A549 (cell line): ENCODE results near the gene ARPP19. TPM values are rescaled to one million over a fixed set of nuclear protein-coding genes. Genes with fewer than 3 reads are reported as not detected.

Experiments
- ATAC-seq, 2 experiments: fragments of 200-7000 bp in 1 of 2; fragments of >200 bp in 1 of 2; cut with Nextera tagmentation in 1 of 2; cut with Tn5 transposase in 1 of 2; 3 replicates each; pipeline versions ENCODE4 v1.8.0 to v1.9.1; 2018 to 2020; ENCODE audit warnings: mild to moderate bottlenecking in 1 of 2, moderate library complexity in 1 of 2
- CTCF ChIA-PET: fragments of 300-600 bp; sonication (Branson Sonifier 250); formaldehyde crosslinking; extraction: SDS; loops from one replicate; lab custom pipeline; 2021; ENCODE audit warnings: antibody characterized with exemption, inconsistent platforms; lab: Yijun Ruan, JAX
- POLR2A ChIA-PET: fragments of 350-600 bp; formaldehyde crosslinking; extraction: SDS; loops from one replicate; lab custom pipeline; 2021; ENCODE audit warnings: antibody characterized with exemption, inconsistent platforms; lab: Yijun Ruan, JAX
- DNase-seq, 2 experiments: peaks; one replicate each; pipeline versions ENCODE4 v3.0.0 to v3.0.0-alpha.2; 2011 to 2016; ENCODE audit warnings: low read depth in 1 of 2, low spot score in 1 of 2
- FAIRE-seq: peaks from 2 replicates; lab custom pipeline; 2011; peaks lifted over from hg19 to GRCh38; lab: Jason Lieb, UNC
- H3K27ac ChIP-seq, 2 experiments: fragments of >200 bp; sonication (Bioruptor Twin); formaldehyde crosslinking; 3 replicates each; pipeline ENCODE4 v1.5.1; 2016 to 2017
- H3K4me1 ChIP-seq: fragments of >200 bp; sonication (Bioruptor Twin); formaldehyde crosslinking; 3 replicates; pipeline ENCODE4 v1.6.1; 2016
- H3K4me2 ChIP-seq: fragments of >200 bp; sonication (Bioruptor Twin); formaldehyde crosslinking; 3 replicates; pipeline ENCODE4 v1.6.1; 2016
- H3K4me3 ChIP-seq: fragments of >200 bp; sonication (Bioruptor Twin); formaldehyde crosslinking; 3 replicates; pipeline ENCODE4 v1.5.1; 2016
- H3K9me3 ChIP-seq: fragments of >200 bp; sonication (Bioruptor Twin); formaldehyde crosslinking; 3 replicates; pipeline ENCODE4 v1.6.1; 2016
- BHLHE40 ChIP-seq: IDR thresholded peaks from 2 replicates; pipeline ENCODE4 v1.6.1; 2012; ENCODE audit warnings: low read depth, low read length, inconsistent platforms
- CBX2 ChIP-seq: fragments of 200-600 bp; sonication (generic); IDR thresholded peaks from 2 replicates; pipeline ENCODE4 v1.6.1; 2016; ENCODE audit warnings: low read depth, mild to moderate bottlenecking, borderline replicate concordance
- CEBPB ChIP-seq, 2 experiments: fragments of >200 bp in 1 of 2; sonication (Bioruptor Twin) in 1 of 2; formaldehyde crosslinking in 1 of 2; IDR thresholded peaks; 2 replicates each; pipeline ENCODE4 v1.6.1; 2012 to 2016
- CHD2 ChIP-seq: fragments of 150-350 bp; IDR thresholded peaks from 2 replicates; pipeline ENCODE4 v1.6.1; 2014; ENCODE audit warnings: low read length; ENCODE audit not compliant: partially characterized antibody
- CHD4 ChIP-seq: fragments of 200-600 bp; sonication (generic); IDR thresholded peaks from 2 replicates; pipeline ENCODE4 v1.6.1; 2016; ENCODE audit warnings: antibody characterized with exemption, mild to moderate bottlenecking, borderline replicate concordance
- EHF ChIP-seq: fragments of 250-450 bp; sonication (Bioruptor Pico); IDR thresholded peaks from 2 replicates; pipeline ENCODE4 v1.5.0; 2020; ENCODE audit warnings: mild to moderate bottlenecking
- EHMT2 ChIP-seq: fragments of 200-600 bp; sonication (generic); IDR thresholded peaks from 2 replicates; pipeline ENCODE4 v1.6.1; 2016; ENCODE audit warnings: antibody characterized with exemption, low read depth, mild to moderate bottlenecking, moderate library complexity
- FOSB ChIP-seq: fragments of 250-450 bp; sonication (Bioruptor Pico); IDR thresholded peaks from 2 replicates; pipeline ENCODE4 v1.5.0; 2020; ENCODE audit warnings: mild to moderate bottlenecking, moderate library complexity
- FOSL2 ChIP-seq, 2 experiments: fragments of 450-650 bp in 1 of 2; fragments of >200 bp in 1 of 2; sonication (Bioruptor Twin) in 1 of 2; formaldehyde crosslinking; IDR thresholded peaks; 2 replicates each; pipeline versions ENCODE4 v1.5.0 to v1.6.1; 2016 to 2020; ENCODE audit warnings: mild to moderate bottlenecking in 1 of 2, moderate library complexity in 1 of 2
- HDAC2 ChIP-seq: fragments of 200-600 bp; sonication (generic); IDR thresholded peaks from 2 replicates; pipeline ENCODE4 v1.6.1; 2016
- HOXB13 ChIP-seq: fragments of 250-450 bp; sonication (Bioruptor Pico); IDR thresholded peaks from 2 replicates; pipeline ENCODE4 v1.5.0; 2020; ENCODE audit warnings: low read depth, mild to moderate bottlenecking, moderate library complexity
- MAZ ChIP-seq: fragments of 150-350 bp; IDR thresholded peaks from 2 replicates; pipeline ENCODE4 v1.6.1; 2014; ENCODE audit warnings: antibody characterized with exemption, low read depth, low read length, borderline replicate concordance
- MYC ChIP-seq: IDR thresholded peaks from 2 replicates; pipeline ENCODE4 v1.6.1; 2012; ENCODE audit warnings: mild to moderate bottlenecking, inconsistent platforms, low read length, improper control_type of control experiment, borderline replicate concordance
- NFE2L2 ChIP-seq: fragments of 150-350 bp; conservative IDR thresholded peaks from 2 replicates; pipeline ENCODE4 v1.6.1; 2014; ENCODE audit warnings: low read length
- PHF8 ChIP-seq: fragments of 200-600 bp; sonication (generic); IDR thresholded peaks from 2 replicates; pipeline ENCODE4 v1.6.1; 2016; ENCODE audit warnings: low read depth, mild to moderate bottlenecking, antibody characterized with exemption, moderate library complexity, borderline replicate concordance
- POLR2A ChIP-seq: IDR thresholded peaks from 2 replicates; pipeline ENCODE4 v1.6.1; 2012; ENCODE audit warnings: mild to moderate bottlenecking, low read length
- RFX5 ChIP-seq: fragments of 450-650 bp; IDR thresholded peaks from 2 replicates; pipeline ENCODE4 v1.7.1; 2014; ENCODE audit warnings: antibody characterized with exemption, mild to moderate bottlenecking, moderate library complexity
- SREBF2 ChIP-seq: fragments of 450-650 bp; IDR thresholded peaks from 2 replicates; pipeline ENCODE4 v1.6.1; 2014; ENCODE audit warnings: mild to moderate bottlenecking, moderate library complexity
- ZC3H11A ChIP-seq: fragments of 450-650 bp; IDR thresholded peaks from 2 replicates; pipeline ENCODE4 v1.6.1; 2014; ENCODE audit warnings: antibody characterized with exemption, mild to moderate bottlenecking
- ZNF302 ChIP-seq: fragments of 250-450 bp; sonication (Bioruptor Pico); IDR thresholded peaks from 2 replicates; pipeline ENCODE4 v1.9.0; 2021; ENCODE audit warnings: inconsistent platforms, mild to moderate bottlenecking, moderate library complexity
- ZSCAN20 ChIP-seq: fragments of 250-450 bp; sonication (Bioruptor Pico); IDR thresholded peaks from 2 replicates; pipeline ENCODE4 v1.8.0; 2022; ENCODE audit warnings: mild to moderate bottlenecking, moderate library complexity
- WGBS: methylation state at CpG from one replicate; pipeline ENCODE4 v1.1.6; 2017; ENCODE audit errors: missing lambda C conversion rate; 5-methylcytosine and 5-hydroxymethylcytosine counted together
- polyA plus RNA-seq, 4 experiments: library from polyadenylated mRNA; depleted of rRNA in 3 of 4; stranded (reverse); fragments of >200 nt; fragmentation: RNase III in 1 of 4; extraction: RNeasy Plus Mini Kit Qiagen cat#74134 plus additional on column Dnase treatment in 1 of 4; gene quantifications; 2 replicates in 3 of 4; 3 replicates in 1 of 4; pipeline ENCODE4 v1.2.3, GENCODE V29; 2011 to 2017
- TF ChIP-seq, protein P1 (sequence below): fragments of >200 bp; sonication (Bioruptor Twin); formaldehyde crosslinking; IDR thresholded peaks from 3 replicates; pipeline ENCODE4 v1.5.1; 2016
- TF ChIP-seq, protein P2 (sequence below): IDR thresholded peaks from 2 replicates; pipeline ENCODE4 v1.6.1; 2012
- TF ChIP-seq, protein P3 (sequence below): fragments of >200 bp; sonication (Bioruptor Twin); formaldehyde crosslinking; IDR thresholded peaks from 3 replicates; pipeline ENCODE4 v1.6.1; 2016
- TF ChIP-seq, protein P4 (sequence below): fragments of 450-650 bp; IDR thresholded peaks from 2 replicates; pipeline ENCODE4 v1.6.1; 2014; ENCODE audit warnings: antibody characterized with exemption
- TF ChIP-seq, protein P5 (sequence below): fragments of 250-450 bp; sonication (Bioruptor Pico); IDR thresholded peaks from 2 replicates; pipeline ENCODE4 v1.5.0; 2021; ENCODE audit warnings: mild to moderate bottlenecking, moderate library complexity, borderline replicate concordance
- TF ChIP-seq, protein P6 (sequence below): IDR thresholded peaks from 2 replicates; pipeline ENCODE4 v1.6.1; 2012; ENCODE audit warnings: low read depth, borderline replicate concordance
- TF ChIP-seq, protein P7 (sequence below): IDR thresholded peaks from 2 replicates; pipeline ENCODE4 v1.6.1; 2012
- TF ChIP-seq, protein P8 (sequence below): fragments of 250-450 bp; sonication (Bioruptor Pico); IDR thresholded peaks from 2 replicates; pipeline ENCODE4 v1.5.0; 2020; ENCODE audit warnings: low read depth, mild to moderate bottlenecking, moderate library complexity

Gene ARPP19
- polyA plus RNA-seq, 2 of the 4 experiments (the other 2 are of a cell fraction): 102 to 192 TPM

DNA sequence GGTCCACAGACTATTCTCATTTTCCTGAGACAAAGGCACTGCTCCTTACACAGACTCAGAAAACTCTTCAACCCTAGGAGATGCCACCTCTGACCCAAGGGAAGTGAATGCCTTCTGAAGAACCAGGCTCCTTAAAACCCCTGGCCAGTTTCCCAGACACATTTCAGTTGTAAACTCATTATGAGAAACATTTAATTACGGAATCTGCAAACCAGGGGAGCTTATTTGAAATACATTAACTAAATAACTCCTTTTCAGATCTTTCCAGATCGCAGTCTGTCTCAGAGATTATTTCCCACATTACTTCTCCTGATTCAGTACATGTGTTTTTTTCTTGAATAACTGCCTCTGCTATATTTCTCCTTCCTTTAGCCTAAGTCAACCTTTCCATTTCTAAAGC lies 57.7 kb downstream of the ARPP19 start:
- Histone ChIP-seq H3K4me1 (no peaks in the 10 kb centered on the region), H3K4me2 (no peak overlapping the region), H3K27ac (no peak overlapping the region), H3K9me3 (no peaks in the 10 kb centered on the region), H3K4me3 (no peak overlapping the region)
- 82% methylated on average over 2 of the region's 2 CpGs for WGBS
- no peak for FAIRE-seq
- no peak for ATAC-seq
- no peak for DNase-seq
- TF ChIP-seq, protein P1, sequence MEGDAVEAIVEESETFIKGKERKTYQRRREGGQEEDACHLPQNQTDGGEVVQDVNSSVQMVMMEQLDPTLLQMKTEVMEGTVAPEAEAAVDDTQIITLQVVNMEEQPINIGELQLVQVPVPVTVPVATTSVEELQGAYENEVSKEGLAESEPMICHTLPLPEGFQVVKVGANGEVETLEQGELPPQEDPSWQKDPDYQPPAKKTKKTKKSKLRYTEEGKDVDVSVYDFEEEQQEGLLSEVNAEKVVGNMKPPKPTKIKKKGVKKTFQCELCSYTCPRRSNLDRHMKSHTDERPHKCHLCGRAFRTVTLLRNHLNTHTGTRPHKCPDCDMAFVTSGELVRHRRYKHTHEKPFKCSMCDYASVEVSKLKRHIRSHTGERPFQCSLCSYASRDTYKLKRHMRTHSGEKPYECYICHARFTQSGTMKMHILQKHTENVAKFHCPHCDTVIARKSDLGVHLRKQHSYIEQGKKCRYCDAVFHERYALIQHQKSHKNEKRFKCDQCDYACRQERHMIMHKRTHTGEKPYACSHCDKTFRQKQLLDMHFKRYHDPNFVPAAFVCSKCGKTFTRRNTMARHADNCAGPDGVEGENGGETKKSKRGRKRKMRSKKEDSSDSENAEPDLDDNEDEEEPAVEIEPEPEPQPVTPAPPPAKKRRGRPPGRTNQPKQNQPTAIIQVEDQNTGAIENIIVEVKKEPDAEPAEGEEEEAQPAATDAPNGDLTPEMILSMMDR: no peak
- no peak for TF ChIP-seq MYC
- no peak for TF ChIP-seq HOXB13 (CRISPR knock-in tag)
- no peak for TF ChIP-seq RFX5
- no peak for TF ChIP-seq ZSCAN20
- TF ChIP-seq, protein P2, sequence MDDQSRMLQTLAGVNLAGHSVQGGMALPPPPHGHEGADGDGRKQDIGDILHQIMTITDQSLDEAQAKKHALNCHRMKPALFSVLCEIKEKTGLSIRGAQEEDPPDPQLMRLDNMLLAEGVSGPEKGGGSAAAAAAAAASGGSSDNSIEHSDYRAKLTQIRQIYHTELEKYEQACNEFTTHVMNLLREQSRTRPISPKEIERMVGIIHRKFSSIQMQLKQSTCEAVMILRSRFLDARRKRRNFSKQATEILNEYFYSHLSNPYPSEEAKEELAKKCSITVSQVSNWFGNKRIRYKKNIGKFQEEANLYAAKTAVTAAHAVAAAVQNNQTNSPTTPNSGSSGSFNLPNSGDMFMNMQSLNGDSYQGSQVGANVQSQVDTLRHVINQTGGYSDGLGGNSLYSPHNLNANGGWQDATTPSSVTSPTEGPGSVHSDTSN: no peak
- TF ChIP-seq BHLHE40: no peak
- TF ChIP-seq, protein P3, sequence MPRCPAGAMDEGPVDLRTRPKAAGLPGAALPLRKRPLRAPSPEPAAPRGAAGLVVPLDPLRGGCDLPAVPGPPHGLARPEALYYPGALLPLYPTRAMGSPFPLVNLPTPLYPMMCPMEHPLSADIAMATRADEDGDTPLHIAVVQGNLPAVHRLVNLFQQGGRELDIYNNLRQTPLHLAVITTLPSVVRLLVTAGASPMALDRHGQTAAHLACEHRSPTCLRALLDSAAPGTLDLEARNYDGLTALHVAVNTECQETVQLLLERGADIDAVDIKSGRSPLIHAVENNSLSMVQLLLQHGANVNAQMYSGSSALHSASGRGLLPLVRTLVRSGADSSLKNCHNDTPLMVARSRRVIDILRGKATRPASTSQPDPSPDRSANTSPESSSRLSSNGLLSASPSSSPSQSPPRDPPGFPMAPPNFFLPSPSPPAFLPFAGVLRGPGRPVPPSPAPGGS: no peak
- no peak for TF ChIP-seq FOSB (CRISPR knock-in tag)
- no peak for TF ChIP-seq SREBF2
- TF ChIP-seq HDAC2: no peak
- no peak for TF ChIP-seq EHMT2
- TF ChIP-seq CHD4: no peak
- no peak for TF ChIP-seq POLR2A
- TF ChIP-seq MAZ: no peak
- no peak for TF ChIP-seq ZC3H11A
- TF ChIP-seq, protein P4, sequence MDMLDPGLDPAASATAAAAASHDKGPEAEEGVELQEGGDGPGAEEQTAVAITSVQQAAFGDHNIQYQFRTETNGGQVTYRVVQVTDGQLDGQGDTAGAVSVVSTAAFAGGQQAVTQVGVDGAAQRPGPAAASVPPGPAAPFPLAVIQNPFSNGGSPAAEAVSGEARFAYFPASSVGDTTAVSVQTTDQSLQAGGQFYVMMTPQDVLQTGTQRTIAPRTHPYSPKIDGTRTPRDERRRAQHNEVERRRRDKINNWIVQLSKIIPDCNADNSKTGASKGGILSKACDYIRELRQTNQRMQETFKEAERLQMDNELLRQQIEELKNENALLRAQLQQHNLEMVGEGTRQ: no peak
- TF ChIP-seq, protein P5, sequence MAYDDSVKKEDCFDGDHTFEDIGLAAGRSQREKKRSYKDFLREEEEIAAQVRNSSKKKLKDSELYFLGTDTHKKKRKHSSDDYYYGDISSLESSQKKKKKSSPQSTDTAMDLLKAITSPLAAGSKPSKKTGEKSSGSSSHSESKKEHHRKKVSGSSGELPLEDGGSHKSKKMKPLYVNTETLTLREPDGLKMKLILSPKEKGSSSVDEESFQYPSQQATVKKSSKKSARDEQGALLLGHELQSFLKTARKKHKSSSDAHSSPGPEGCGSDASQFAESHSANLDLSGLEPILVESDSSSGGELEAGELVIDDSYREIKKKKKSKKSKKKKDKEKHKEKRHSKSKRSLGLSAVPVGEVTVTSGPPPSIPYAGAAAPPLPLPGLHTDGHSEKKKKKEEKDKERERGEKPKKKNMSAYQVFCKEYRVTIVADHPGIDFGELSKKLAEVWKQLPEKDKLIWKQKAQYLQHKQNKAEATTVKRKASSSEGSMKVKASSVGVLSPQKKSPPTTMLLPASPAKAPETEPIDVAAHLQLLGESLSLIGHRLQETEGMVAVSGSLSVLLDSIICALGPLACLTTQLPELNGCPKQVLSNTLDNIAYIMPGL (CRISPR knock-in tag): no peak
- no peak for TF ChIP-seq CEBPB (IDR thresholded peaks at IDR 0.05)
- TF ChIP-seq CBX2: no peak
- POLR2A ChIA-PET: no interaction called here
- CTCF ChIA-PET: interaction anchor here (1.4 kb wide), 1 partner anchor 17 kb away, joined by 4 read pairs; the partner anchor contains the start of gene MYO5A

DNA sequence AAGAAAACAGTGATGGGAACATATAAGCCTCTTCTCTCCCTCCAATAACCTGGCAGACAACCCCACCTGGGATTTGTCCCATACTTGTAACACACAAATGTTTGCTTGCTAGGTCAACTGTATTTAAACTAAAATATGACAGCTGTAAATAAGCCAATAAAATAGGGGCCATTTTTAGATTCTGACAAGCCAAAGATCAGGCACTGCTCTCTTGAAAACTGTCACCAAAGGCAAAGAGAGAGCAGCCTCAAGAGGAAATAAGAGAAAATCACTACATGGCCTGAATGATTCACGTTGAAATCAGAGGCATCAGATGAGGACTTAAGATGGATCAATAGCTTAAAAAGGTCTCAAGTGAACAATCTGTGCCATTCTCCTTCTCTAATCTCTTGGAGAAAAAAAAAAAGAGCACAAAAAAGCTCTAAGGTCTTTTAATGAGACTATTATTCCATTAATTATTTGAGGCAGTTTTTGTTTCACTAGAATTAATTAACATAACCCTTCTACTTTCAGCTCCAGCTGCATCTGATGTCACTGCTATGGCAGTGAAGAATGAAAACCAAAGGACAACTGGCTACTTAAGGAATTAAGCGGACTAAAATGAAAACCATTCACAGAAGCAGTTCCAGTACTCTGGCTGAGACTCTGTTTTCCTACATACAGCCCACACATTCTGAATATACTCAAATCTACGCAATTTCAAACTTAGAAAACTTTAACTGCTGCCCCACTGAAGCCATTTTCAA lies 59.2 kb downstream of the ARPP19 start:
- CTCF ChIA-PET: interaction anchor here (0.6 to 1.3 kb wide), 3 partner anchors 28 to 177 kb away, joined by 3 to 4 read pairs (median 4); no protein-coding TSS in a partner anchor
- Histone ChIP-seq H3K4me1 (no peaks in the 10 kb centered on the region), H3K9me3 (no peaks in the 10 kb centered on the region), H3K4me2 (no peak overlapping the region), H3K27ac (no peak overlapping the region), H3K4me3 (no peak overlapping the region)
- POLR2A ChIA-PET: no interaction called here
- ATAC-seq: no peak
- DNase-seq: no peak
- no peak for FAIRE-seq
- 77% methylated on average over 3 of the region's 3 CpGs for WGBS
- TF ChIP-seq ZNF302 (CRISPR knock-in tag) (no peak), PHF8 (no peak), NFE2L2 (no peak), CHD2 (no peak), EHF (CRISPR knock-in tag) (no peak), FOSL2 (IDR thresholded peaks at IDR 0.05) (no peak), FOSL2 (CRISPR knock-in tag; IDR thresholded peaks at IDR 0.05) (no peak), ZSCAN20 (no peak), CEBPB (IDR thresholded peaks at IDR 0.05) (no peak)
- TF ChIP-seq, protein P6, sequence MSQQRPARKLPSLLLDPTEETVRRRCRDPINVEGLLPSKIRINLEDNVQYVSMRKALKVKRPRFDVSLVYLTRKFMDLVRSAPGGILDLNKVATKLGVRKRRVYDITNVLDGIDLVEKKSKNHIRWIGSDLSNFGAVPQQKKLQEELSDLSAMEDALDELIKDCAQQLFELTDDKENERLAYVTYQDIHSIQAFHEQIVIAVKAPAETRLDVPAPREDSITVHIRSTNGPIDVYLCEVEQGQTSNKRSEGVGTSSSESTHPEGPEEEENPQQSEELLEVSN: no peak
- TF ChIP-seq, protein P7, sequence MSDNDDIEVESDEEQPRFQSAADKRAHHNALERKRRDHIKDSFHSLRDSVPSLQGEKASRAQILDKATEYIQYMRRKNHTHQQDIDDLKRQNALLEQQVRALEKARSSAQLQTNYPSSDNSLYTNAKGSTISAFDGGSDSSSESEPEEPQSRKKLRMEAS: no peak
- TF ChIP-seq, protein P8, sequence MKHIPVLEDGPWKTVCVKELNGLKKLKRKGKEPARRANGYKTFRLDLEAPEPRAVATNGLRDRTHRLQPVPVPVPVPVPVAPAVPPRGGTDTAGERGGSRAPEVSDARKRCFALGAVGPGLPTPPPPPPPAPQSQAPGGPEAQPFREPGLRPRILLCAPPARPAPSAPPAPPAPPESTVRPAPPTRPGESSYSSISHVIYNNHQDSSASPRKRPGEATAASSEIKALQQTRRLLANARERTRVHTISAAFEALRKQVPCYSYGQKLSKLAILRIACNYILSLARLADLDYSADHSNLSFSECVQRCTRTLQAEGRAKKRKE (CRISPR knock-in tag): no peak
